GM23338 (cell line): Measurements from ENCODE around the gene EDEM2. TPM values are rescaled to one million over a fixed set of nuclear protein-coding genes. Genes with fewer than 3 reads are reported as not detected.
"Not testable (repeated sequence)": the region's sequence is repeated elsewhere in the genome, so short reads cannot be mapped to it uniquely, and the experiment has no call there.

ENCODE experiments used
- ATAC-seq: fragments of 200-7000 bp; cut with Tn5 transposase; 3 replicates; pipeline ENCODE4 v1.9.1; 2020
- DNase-seq: peaks from one replicate; pipeline ENCODE4 v3.0.0-alpha.2; 2015; ENCODE audit warnings: low spot score
- H2AFZ ChIP-seq: fragments of 200-600 bp; sonication (generic); 2 replicates; pipeline ENCODE4 v1.8.0; 2016; ENCODE audit warnings: antibody characterized with exemption, mild to moderate bottlenecking, moderate library complexity
- H3F3A ChIP-seq: fragments of 200-600 bp; sonication (generic); replicated peaks from 2 replicates; pipeline ENCODE4 v1.8.0; 2017; ENCODE audit warnings: antibody characterized with exemption, mixed run types, low read depth
- H3K27ac ChIP-seq: fragments of 200-600 bp; sonication (generic); 2 replicates; pipeline ENCODE4 v1.6.1; 2016; ENCODE audit warnings: low read depth
- H3K27me3 ChIP-seq: fragments of 200-600 bp; sonication (generic); 2 replicates; pipeline ENCODE4 v1.8.0; 2016; ENCODE audit warnings: mild to moderate bottlenecking, mixed run types, moderate library complexity; ENCODE audit not compliant: insufficient read depth
- H3K36me3 ChIP-seq: fragments of 200-600 bp; sonication (generic); 2 replicates; pipeline ENCODE4 v1.8.0; 2016; ENCODE audit warnings: mild to moderate bottlenecking; ENCODE audit not compliant: insufficient read depth
- H3K4me1 ChIP-seq: fragments of 200-600 bp; sonication (generic); 2 replicates; pipeline ENCODE4 v1.8.0; 2016; ENCODE audit warnings: mild to moderate bottlenecking, moderate library complexity; ENCODE audit not compliant: insufficient read depth
- H3K4me2 ChIP-seq: fragments of 200-600 bp; sonication (generic); 2 replicates; pipeline ENCODE4 v1.7.1; 2017; ENCODE audit warnings: mixed run types
- H3K4me3 ChIP-seq: fragments of 200-600 bp; sonication (generic); 2 replicates; pipeline ENCODE4 v1.6.1; 2016; ENCODE audit warnings: mixed run types
- H3K79me2 ChIP-seq: fragments of 200-600 bp; sonication (generic); replicated peaks from 2 replicates; pipeline ENCODE4 v1.8.0; 2017; ENCODE audit warnings: mild to moderate bottlenecking; ENCODE audit not compliant: insufficient read depth
- H3K9me2 ChIP-seq: fragments of 200-600 bp; sonication (generic); 2 replicates; pipeline ENCODE4 v1.8.0; 2017; ENCODE audit not compliant: insufficient read depth
- H4K20me1 ChIP-seq: fragments of 200-600 bp; sonication (generic); replicated peaks from 2 replicates; pipeline ENCODE4 v1.8.0; 2017; ENCODE audit warnings: mild to moderate bottlenecking; ENCODE audit not compliant: insufficient read depth
- H3K27ac Mint-ChIP-seq: 2 replicates; pipeline ENCODE4 v1.8.0; 2020; ENCODE audit warnings: inconsistent platforms, mild to moderate bottlenecking, moderate library complexity, mixed read lengths
- H3K27me3 Mint-ChIP-seq: 3 replicates; pipeline ENCODE4 v1.8.0; 2022; ENCODE audit warnings: low read depth, mild to moderate bottlenecking, moderate library complexity, mixed read lengths, inconsistent platforms; ENCODE audit not compliant: insufficient read depth, poor library complexity
- H3K36me3 Mint-ChIP-seq: 3 replicates; pipeline ENCODE4 v1.8.0; 2021; ENCODE audit warnings: low read depth, mild to moderate bottlenecking, inconsistent platforms, moderate library complexity, mixed read lengths
- H3K4me1 Mint-ChIP-seq: 3 replicates; pipeline ENCODE4 v1.8.0; 2020; ENCODE audit warnings: mild to moderate bottlenecking, inconsistent platforms, mixed read lengths
- H3K4me3 Mint-ChIP-seq: 3 replicates; pipeline ENCODE4 v1.8.0; 2021; ENCODE audit warnings: moderate library complexity, mild to moderate bottlenecking, inconsistent platforms, mixed read lengths
- H3K9me3 Mint-ChIP-seq: 3 replicates; pipeline ENCODE4 v1.8.0; 2020; ENCODE audit warnings: moderate library complexity, mild to moderate bottlenecking, inconsistent platforms, mixed read lengths
- CTCF ChIP-seq, 2 experiments: fragments of 200-600 bp in 1 of 2; sonication (generic) in 1 of 2; conservative IDR thresholded peaks; 2 replicates each; pipeline versions ENCODE4 v1.5.1 to v1.6.1; 2016 to 2017; ENCODE audit warnings: antibody characterized with exemption in 2 of 2, low read depth in 2 of 2, mild to moderate bottlenecking in 2 of 2, moderate library complexity in 1 of 2
- ETS1 ChIP-seq: IDR thresholded peaks from 2 replicates; pipeline ENCODE4 v1.6.1; 2016; ENCODE audit warnings: antibody characterized with exemption
- EZH2phosphoT487 ChIP-seq: fragments of 200-600 bp; sonication (generic); IDR thresholded peaks from one replicate; pipeline ENCODE4 v1.8.1; 2018; ENCODE audit warnings: antibody characterized with exemption; ENCODE audit not compliant: unreplicated experiment
- NANOG ChIP-seq: IDR thresholded peaks from 2 replicates; pipeline ENCODE4 v1.6.1; 2016; ENCODE audit warnings: antibody characterized with exemption, borderline replicate concordance
- POLR2AphosphoS5 ChIP-seq: IDR thresholded peaks from 2 replicates; pipeline ENCODE4 v1.6.1; 2016; ENCODE audit warnings: antibody characterized with exemption, low read depth
- STAT1 ChIP-seq: IDR thresholded peaks from one replicate; pipeline ENCODE4 v1.6.1; 2016; ENCODE audit warnings: antibody characterized with exemption; ENCODE audit not compliant: unreplicated experiment
- ZNF331 ChIP-seq: fragments of 250-450 bp; sonication (Bioruptor Pico); IDR thresholded peaks from 2 replicates; pipeline ENCODE4 v1.5.0; 2020; ENCODE audit warnings: low read depth, mild to moderate bottlenecking, moderate library complexity
- ZNF462 ChIP-seq: fragments of 250-450 bp; sonication (Bioruptor Pico); IDR thresholded peaks from 2 replicates; pipeline ENCODE4 v1.5.0; 2020; ENCODE audit warnings: mild to moderate bottlenecking, moderate library complexity
- polyA plus RNA-seq: library from polyadenylated mRNA; unstranded; fragments of >200 nt; fragmentation: Nextera tagmentation; extraction: Ambion mirVana; gene quantifications from 2 replicates; pipeline ENCODE4 v1.2.1, GENCODE V29; 2016
- total RNA-seq: library from RNA; depleted of rRNA; stranded (reverse); fragments of >200 nt; shearing (Covaris generic); gene quantifications from 2 replicates; pipeline ENCODE4 v1.2.3, GENCODE V29; 2014

Gene EDEM2
- total and polyA plus RNA-seq, 2 experiments from 2014 or later: 13.9 to 25.3 TPM

GRCh38 chr20:35190556-35190955, 43.4 kb upstream of the EDEM2 start (continued):
- TF ChIP-seq ZNF462 (CRISPR knock-in tag) (no peak), ETS1 (no peak), ZNF331 (no peak), STAT1 (no peak), POLR2AphosphoS5 (no peak), NANOG (no peak), CTCF (conservative IDR thresholded peaks at IDR 0.05; ENCODE audit: low read depth in 2 of 2) (no peak), EZH2phosphoT487 (no peak)

GRCh38 chr20:35189223-35189622, 42.1 kb upstream of the EDEM2 start:
- Mint-ChIP-seq H3K9me3 (peaks cover 22% of the 10 kb centered on the region), H3K4me1 (peaks cover 21% of the 10 kb centered on the region), H3K27ac (peak overlapping the region; percentile 41)
- H3K27me3 Mint-ChIP-seq, H3K4me3 Mint-ChIP-seq, H3K79me2 ChIP-seq, H3K36me3 Mint-ChIP-seq, ATAC-seq, H2AFZ ChIP-seq, H3K36me3 ChIP-seq, H3K4me2 ChIP-seq, H3K4me1 ChIP-seq, H4K20me1 ChIP-seq, H3K27me3 ChIP-seq, H3F3A ChIP-seq, H3K4me3 ChIP-seq, H3K9me2 ChIP-seq, H3K27ac ChIP-seq: not testable (repeated sequence)
- peak; percentile 57 for DNase-seq
